Heart left ventricle (tissue), 16 donors: Measurements from ENCODE around the gene MTPN. TPM values are rescaled to one million over a fixed set of nuclear protein-coding genes. Genes with fewer than 3 reads are reported as not detected.

ENCODE experiments used
- ATAC-seq, 4 donors: fragments of 200-7000 bp; cut with Tn5 transposase; one replicate each; pipeline ENCODE4 v1.9.1; 2020 to 2022; ENCODE audit warnings: moderate library complexity in 4 of 4, mild to moderate bottlenecking in 3 of 4, moderate number of reproducible peaks in 1 of 4
- DNase-seq, 5 donors: peaks; one replicate each; pipeline ENCODE4 v3.0.0-alpha.2; 2020
- H3K27ac ChIP-seq, 12 donors: fragments of 200-600 bp; sonication (generic) in 4 of 12; one replicate each; pipeline versions ENCODE4 v1.5.0 to v1.8.0; 2016 to 2022; ENCODE audit warnings: mild to moderate bottlenecking in 2 of 12
- H3K27me3 ChIP-seq, 9 donors: fragments of 200-600 bp; sonication (generic) in 2 of 9; one replicate each; pipeline versions ENCODE4 v1.5.1 to v1.8.0; 2016 to 2022; ENCODE audit warnings: mild to moderate bottlenecking in 3 of 9
- H3K36me3 ChIP-seq, 9 donors: fragments of 200-600 bp; sonication (generic) in 2 of 9; one replicate each; pipeline versions ENCODE4 v1.5.0 to v1.8.0; 2018 to 2022; ENCODE audit warnings: mild to moderate bottlenecking in 2 of 9
- H3K4me1 ChIP-seq, 12 donors: fragments of 200-600 bp; sonication (generic) in 4 of 12; one replicate each; pipeline versions ENCODE4 v1.5.0 to v1.8.0; 2016 to 2022; ENCODE audit warnings: mild to moderate bottlenecking in 3 of 12
- H3K4me3 ChIP-seq, 12 donors: fragments of 200-600 bp; sonication (generic) in 4 of 12; one replicate each; pipeline versions ENCODE4 v1.5.0 to v1.8.0; 2017 to 2022; ENCODE audit warnings: mild to moderate bottlenecking in 9 of 12, moderate library complexity in 4 of 12
- H3K9me3 ChIP-seq, 12 donors: fragments of 200-600 bp; sonication (generic) in 4 of 12; one replicate each; pipeline versions ENCODE4 v1.5.0 to v1.8.0; 2016 to 2022; ENCODE audit warnings: mild to moderate bottlenecking in 1 of 12
- POLR2A ChIP-seq, 2 donors: fragments of 450-650 bp; IDR thresholded peaks; one replicate each; pipeline ENCODE4 v1.6.1; 2017; ENCODE audit warnings: antibody characterized with exemption in 2 of 2, mild to moderate bottlenecking in 2 of 2, moderate library complexity in 2 of 2
- WGBS, 4 donors: extraction: QIAGEN DNeasy Blood & Tissue Kit in 2 of 4; methylation state at CpG; one replicate each; pipeline versions ENCODE4 v1.1.5 to v1.1.7; 2013 to 2018; 5-methylcytosine and 5-hydroxymethylcytosine counted together
- intact Hi-C, 10 donors: fragments of 100-400 bp; cut with DNase I; formaldehyde crosslinking; loops; one replicate each; pipeline versions ENCODE4 v1.11.1 to v1.14.2; 2022
- polyA plus RNA-seq, 2 donors: library from polyadenylated mRNA; stranded (reverse); fragments of 200-250 nt; gene quantifications; one replicate each; pipeline ENCODE4 v1.2.3, GENCODE V29; 2013
- total RNA-seq, 9 donors: library from RNA; depleted of rRNA in 2 of 9; stranded (reverse); fragments of >200 nt in 2 of 9; fragmentation: NEBNext Ultra II Directional in 3 of 9; extraction: Animal tissue kit (Norgen Biotek cat#: 25700) in 3 of 9; gene quantifications; one replicate each; pipeline versions ENCODE4 v1.1.0 to v1.2.4, GENCODE V29; 2016 to 2023
- TF ChIP-seq, protein P1 (sequence below), 12 donors: fragments of 200-600 bp; sonication (generic) in 4 of 12; IDR thresholded peaks; one replicate each; pipeline versions ENCODE4 v1.5.0 to v1.8.0; 2018 to 2022; ENCODE audit warnings: antibody characterized with exemption in 12 of 12, mild to moderate bottlenecking in 5 of 12
- donor health status: ischemic (EF 13 %, LVEDD 7.1; RV severe dilation, severe dysfunction).
- donor health status: healthy with polysubstance abuse.
- donor health status: DM: no; HTN: yes; CAD: no.
- donor health status: DM: no; HTN: no; CAD: no.
- donor health status: ischemic (EF 25% LVEDD 6.9; RV normal size, moderate dysfunction).
- donor health status: ischemic (EF 25% LVEDD 5.7; RV mildly dilated, moderate dysfunction).
- donor health status: healthy.
- donor health status: DM: yes; HTN: yes; CAD: no.
- donor health status: ischemic (EF 35%, LVEDD 5.7; RV mildly dilated, moderate dysfunction).
- donor health status: nonischemic (EF 11% LVEDD 7.7; RV severe dilation, severe dysfunction).
- donor health status: DM: yes; HTN: yes; CAD: no.
- donor health status: PGD.
- donor health status: ischemic (EF 29% LVEDD 5.4; RV normal size, mild dysfunction).
- donor health status: nonischemic (EF 23%, LVEDD 6.1; RV moderate dilation, normal function).

Gene MTPN
- total and polyA plus RNA-seq, 11 donors = 22.1 to 130 (median 90.4) TPM

DNA sequence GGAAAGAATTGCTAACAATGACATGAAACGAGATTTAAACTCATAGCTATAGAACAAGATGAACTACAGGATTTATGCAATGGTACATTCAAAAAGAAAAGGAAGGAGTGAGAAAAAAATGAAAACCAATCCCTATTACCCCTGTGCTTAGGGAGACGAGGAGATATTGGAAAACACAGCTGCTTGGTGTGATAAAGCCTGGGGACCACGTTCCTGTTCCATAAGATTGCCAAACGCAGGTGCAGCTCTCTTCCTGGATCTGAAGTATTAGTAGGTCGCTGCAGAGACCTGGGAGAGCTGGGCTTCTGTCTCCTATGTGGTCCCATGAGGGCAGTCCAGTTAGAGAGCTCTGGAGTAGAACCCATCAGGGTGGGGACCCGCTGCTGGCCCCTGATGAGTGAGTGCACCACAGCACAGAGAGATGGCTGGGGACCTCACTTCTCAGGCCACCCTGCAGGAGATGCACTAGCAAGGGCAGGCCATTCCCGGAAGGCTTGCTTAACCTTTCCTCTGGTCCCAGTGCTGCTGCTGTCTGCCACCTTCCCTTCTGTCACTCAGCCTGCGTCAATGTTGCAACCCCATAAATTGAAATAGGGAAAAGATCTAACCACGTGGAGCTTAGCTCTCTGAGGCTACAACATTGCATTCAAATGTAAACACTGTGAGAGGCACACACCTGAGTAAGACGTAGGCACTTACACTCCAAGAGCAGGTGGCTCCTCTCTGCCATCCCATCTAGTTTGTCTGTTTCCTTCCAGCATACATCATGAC, 57.9 kb downstream of the MTPN start:
- Histone ChIP-seq H3K27ac (no peak overlapping the region), H3K4me1 (peaks cover 0 to 13% (median 0%) of the 10 kb centered on the region in 12 donors), H3K27me3 (no peaks in the 10 kb centered on the region), H3K36me3 (no peaks in the 10 kb centered on the region), H3K4me3 (no peak overlapping the region), H3K9me3 (no peaks in the 10 kb centered on the region)
- intact Hi-C loops = loop anchor here in 2 of 10 donors (10.0 kb wide), 2 partner anchors 94 to 114 kb away; no protein-coding TSS in a partner anchor
- 82 to 88% (median 85%) methylated on average over 9 to 10 of the region's 10 CpGs for WGBS, 4 donors
- ATAC-seq (no peak), DNase-seq (no peak)
- TF ChIP-seq POLR2A (IDR thresholded peaks at IDR 0.05) = no peak
- TF ChIP-seq, protein P1, sequence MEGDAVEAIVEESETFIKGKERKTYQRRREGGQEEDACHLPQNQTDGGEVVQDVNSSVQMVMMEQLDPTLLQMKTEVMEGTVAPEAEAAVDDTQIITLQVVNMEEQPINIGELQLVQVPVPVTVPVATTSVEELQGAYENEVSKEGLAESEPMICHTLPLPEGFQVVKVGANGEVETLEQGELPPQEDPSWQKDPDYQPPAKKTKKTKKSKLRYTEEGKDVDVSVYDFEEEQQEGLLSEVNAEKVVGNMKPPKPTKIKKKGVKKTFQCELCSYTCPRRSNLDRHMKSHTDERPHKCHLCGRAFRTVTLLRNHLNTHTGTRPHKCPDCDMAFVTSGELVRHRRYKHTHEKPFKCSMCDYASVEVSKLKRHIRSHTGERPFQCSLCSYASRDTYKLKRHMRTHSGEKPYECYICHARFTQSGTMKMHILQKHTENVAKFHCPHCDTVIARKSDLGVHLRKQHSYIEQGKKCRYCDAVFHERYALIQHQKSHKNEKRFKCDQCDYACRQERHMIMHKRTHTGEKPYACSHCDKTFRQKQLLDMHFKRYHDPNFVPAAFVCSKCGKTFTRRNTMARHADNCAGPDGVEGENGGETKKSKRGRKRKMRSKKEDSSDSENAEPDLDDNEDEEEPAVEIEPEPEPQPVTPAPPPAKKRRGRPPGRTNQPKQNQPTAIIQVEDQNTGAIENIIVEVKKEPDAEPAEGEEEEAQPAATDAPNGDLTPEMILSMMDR (IDR thresholded peaks at IDR 0.05) = no peak

DNA sequence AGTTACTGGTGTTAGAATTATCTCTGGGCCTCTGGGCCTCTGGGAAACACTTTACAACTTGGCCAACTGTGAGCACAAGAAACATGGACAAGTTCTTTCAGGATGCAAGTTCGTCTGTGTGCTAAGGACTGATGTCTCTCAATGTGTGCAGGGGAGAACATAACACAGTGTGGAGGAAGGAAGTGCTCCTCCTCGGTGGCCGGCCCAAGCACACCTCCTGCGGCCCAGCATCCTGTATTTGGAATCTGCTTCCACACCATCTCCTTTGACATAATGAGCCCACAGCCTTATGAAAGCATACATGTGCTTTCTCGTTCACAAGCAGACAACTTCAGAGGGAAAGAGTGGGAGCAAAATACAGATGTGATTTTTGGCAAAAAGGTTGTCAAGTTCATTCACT, 59.0 kb downstream of the MTPN start:
- H3K36me3 ChIP-seq = no peaks in the 10 kb centered on the region
- no peak for TF ChIP-seq POLR2A (IDR thresholded peaks at IDR 0.05)
- TF ChIP-seq, protein P1 (IDR thresholded peaks at IDR 0.05) = no peak
- intact Hi-C loops = loop anchor here in 2 of 10 donors (10.0 kb wide), 2 partner anchors 93 to 113 kb away; no protein-coding TSS in a partner anchor
- H3K9me3 ChIP-seq = no peaks in the 10 kb centered on the region
- no peak overlapping the region for H3K4me3 ChIP-seq
- peaks cover 0 to 14% (median 0%) of the 10 kb centered on the region in 12 donors for H3K4me1 ChIP-seq
- peak in 1 of 4 donors; percentile 64 for ATAC-seq
- H3K27me3 ChIP-seq = no peaks in the 10 kb centered on the region
- DNase-seq = no peak
- WGBS, 4 donors = 34 to 66% (median 47%) methylated on average over 5 of the region's 5 CpGs
- H3K27ac ChIP-seq = peak overlapping the region in 3 of 12 donors; percentile 12 to 30 (median 17)

DNA sequence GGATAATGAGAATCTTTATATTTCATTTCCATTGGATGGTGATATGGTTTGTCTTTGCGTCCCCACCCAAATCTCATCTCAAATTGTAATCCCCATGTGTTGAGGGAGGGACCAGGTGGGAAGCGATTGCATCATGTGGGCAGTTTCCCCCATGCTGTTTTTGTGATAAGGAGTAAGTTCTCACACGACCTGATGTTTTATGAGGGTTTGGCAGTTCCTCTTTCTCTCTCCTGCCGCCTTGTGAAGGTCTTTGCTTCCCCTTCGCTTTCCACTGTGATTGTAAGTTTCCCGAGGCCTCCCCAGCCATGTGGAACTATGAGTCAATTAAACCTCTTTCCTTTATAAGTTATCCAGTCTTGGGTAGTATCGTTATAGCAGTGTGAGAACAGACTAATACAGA, 59.4 kb downstream of the MTPN start:
- Histone ChIP-seq H3K27ac (peak overlapping the region in 2 of 12 donors; percentile 12 to 17), H3K4me3 (no peak overlapping the region), H3K27me3 (no peaks in the 10 kb centered on the region), H3K9me3 (no peaks in the 10 kb centered on the region), H3K36me3 (no peaks in the 10 kb centered on the region), H3K4me1 (peaks cover 0 to 14% (median 0%) of the 10 kb centered on the region in 12 donors)
- intact Hi-C loops = loop anchor here in 2 of 10 donors (10.0 kb wide), 2 partner anchors 93 to 113 kb away; no protein-coding TSS in a partner anchor
- no peak for TF ChIP-seq POLR2A (IDR thresholded peaks at IDR 0.05)
- TF ChIP-seq, protein P1 (IDR thresholded peaks at IDR 0.05) = no peak
- DNase-seq (no peak), ATAC-seq (no peak)
- 66 to 75% (median 71%) methylated on average over 7 of the region's 7 CpGs for WGBS, 4 donors

DNA sequence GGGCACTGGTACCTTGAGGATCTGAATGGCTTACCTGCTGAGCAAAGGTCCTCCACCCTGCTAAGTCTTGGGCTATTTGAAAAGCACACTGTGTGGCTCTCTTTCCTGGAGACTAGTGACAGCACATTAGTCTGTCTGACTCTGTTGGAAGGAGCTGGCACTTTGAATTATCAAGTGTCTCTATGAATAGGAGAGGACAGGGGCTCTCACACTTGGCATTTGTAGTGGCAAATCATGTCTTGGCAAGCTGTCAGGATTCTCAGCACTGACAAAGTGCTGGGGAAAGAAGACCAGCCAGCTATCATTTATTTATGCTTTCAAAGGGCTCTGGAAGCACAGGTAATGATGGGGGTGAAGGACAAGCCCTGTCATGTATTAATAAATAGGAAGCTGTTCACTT, 62.8 kb downstream of the MTPN start:
- intact Hi-C loops = loop anchor here in 2 of 10 donors (10.0 kb wide), 2 partner anchors 90 to 110 kb away; no protein-coding TSS in a partner anchor
- ATAC-seq = peak; percentile 89 to 97 (median 94)
- Histone ChIP-seq H3K9me3 (no peaks in the 10 kb centered on the region), H3K4me1 (peaks cover 0 to 26% (median 6%) of the 10 kb centered on the region in 12 donors), H3K36me3 (no peaks in the 10 kb centered on the region), H3K27me3 (no peaks in the 10 kb centered on the region), H3K27ac (peak overlapping the region in 5 of 12 donors; percentile 1 to 60 (median 37)), H3K4me3 (no peak overlapping the region)
- peak in 4 of 5 donors; percentile 54 to 70 (median 58) for DNase-seq
- no peak for TF ChIP-seq POLR2A (IDR thresholded peaks at IDR 0.05)
- TF ChIP-seq, protein P1 (IDR thresholded peaks at IDR 0.05) = no peak
